Stimulated activated effector memory CD8-positive, alpha-beta T cell treated with anti-CD3 and anti-CD28 coated beads, Interleukin-12 subunit alpha, Interleukin-12 subunit beta, amount 100 ng/mL, for 72 hours (primary cell): ENCODE measurements around the gene STARD3NL.

Experiments
- ATAC-seq: fragments of 150-1000 bp; cut with Tn5 transposase; 2 replicates; pipeline ENCODE4 v1.10.0; 2021
- DNase-seq, 2 donors: peaks; one replicate each; pipeline ENCODE4 v3.0.0; 2021 to 2022; ENCODE audit warnings: low spot score in 2 of 2
- H3K27ac Mint-ChIP-seq: one replicate; pipeline ENCODE4 v1.8.0; 2022; ENCODE audit warnings: mild to moderate bottlenecking, mixed read lengths
- H3K36me3 Mint-ChIP-seq: one replicate; pipeline ENCODE4 v1.8.0; 2022; ENCODE audit warnings: mild to moderate bottlenecking, mixed read lengths
- H3K4me1 Mint-ChIP-seq: one replicate; pipeline ENCODE4 v1.8.0; 2022; ENCODE audit warnings: mixed read lengths
- H3K4me3 Mint-ChIP-seq: one replicate; pipeline ENCODE4 v1.8.0; 2022; ENCODE audit warnings: mild to moderate bottlenecking, mixed read lengths
- H3K9me3 Mint-ChIP-seq: one replicate; pipeline ENCODE4 v1.8.0; 2022; ENCODE audit warnings: mixed read lengths

Gene STARD3NL

GRCh38 chr7:38195804-38196595, 18.0 kb downstream of the STARD3NL start:
- H3K4me3 Mint-ChIP-seq = no peak overlapping the region
- H3K9me3 Mint-ChIP-seq = peaks cover 3% of the 10 kb centered on the region
- H3K27ac Mint-ChIP-seq = no peak overlapping the region
- no peak for DNase-seq
- peaks cover 54% of the 10 kb centered on the region for H3K4me1 Mint-ChIP-seq
- ATAC-seq = no peak
- peaks cover 6% of the 10 kb centered on the region for H3K36me3 Mint-ChIP-seq

DNA sequence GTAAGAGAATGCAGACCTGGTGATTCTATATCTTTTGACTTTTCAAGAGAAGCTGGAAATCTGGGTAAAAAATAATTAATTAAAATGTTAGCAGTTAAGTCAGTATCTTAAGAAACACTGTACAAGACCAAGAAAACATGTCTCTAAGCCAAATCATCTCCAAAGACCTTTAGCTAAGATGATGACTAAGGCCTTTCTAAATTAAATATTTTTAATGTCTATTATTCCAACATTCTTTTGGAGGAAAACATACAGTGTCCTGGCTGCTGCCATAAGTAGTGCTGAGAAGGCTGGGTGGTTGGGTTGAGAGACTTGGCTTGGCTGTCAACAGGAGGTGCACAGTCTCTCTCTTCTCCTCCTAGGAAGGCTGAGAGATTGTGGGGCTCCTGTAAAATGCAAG, 20.3 kb downstream of the STARD3NL start:
- ATAC-seq (no peak), DNase-seq (no peak)
- H3K27ac Mint-ChIP-seq = no peak overlapping the region
- H3K36me3 Mint-ChIP-seq = peaks cover 5% of the 10 kb centered on the region
- H3K4me3 Mint-ChIP-seq = no peak overlapping the region
- H3K4me1 Mint-ChIP-seq = peaks cover 33% of the 10 kb centered on the region
- no peaks in the 10 kb centered on the region for H3K9me3 Mint-ChIP-seq

DNA sequence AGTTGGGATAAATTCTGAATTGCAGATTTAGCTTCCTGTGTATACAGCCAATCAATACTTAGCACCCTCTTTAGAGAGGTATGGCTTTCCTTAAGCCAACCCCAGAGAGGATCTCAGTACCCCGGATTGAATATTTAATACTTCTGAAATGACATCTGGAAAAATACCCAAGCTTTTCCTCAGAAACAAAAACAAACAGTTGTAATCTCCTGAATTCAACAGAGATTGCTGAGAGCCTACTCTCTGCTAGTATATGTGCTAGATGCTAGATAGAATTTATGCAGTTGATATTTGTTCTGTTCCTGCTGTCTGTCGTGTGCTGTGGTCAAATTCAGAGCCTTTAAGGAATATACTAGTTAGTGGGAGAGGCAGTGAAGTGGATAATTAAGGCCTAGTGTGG, 21.1 kb downstream of the STARD3NL start:
- H3K4me1 Mint-ChIP-seq = peaks cover 31% of the 10 kb centered on the region
- no peak overlapping the region for H3K4me3 Mint-ChIP-seq
- DNase-seq (no peak), ATAC-seq (no peak)
- peak overlapping the region; percentile 45 for H3K27ac Mint-ChIP-seq
- H3K36me3 Mint-ChIP-seq = peaks cover 5% of the 10 kb centered on the region
- no peaks in the 10 kb centered on the region for H3K9me3 Mint-ChIP-seq

GRCh38 chr7:38199782-38200181, 21.7 kb downstream of the STARD3NL start:
- DNase-seq = no peak
- no peak overlapping the region for H3K4me3 Mint-ChIP-seq
- peaks cover 31% of the 10 kb centered on the region for H3K4me1 Mint-ChIP-seq
- H3K36me3 Mint-ChIP-seq = peaks cover 5% of the 10 kb centered on the region
- no peak overlapping the region for H3K27ac Mint-ChIP-seq
- no peak for ATAC-seq
- no peaks in the 10 kb centered on the region for H3K9me3 Mint-ChIP-seq

GRCh38 chr7:38206071-38206470, 28.0 kb downstream of the STARD3NL start:
- no peak for ATAC-seq
- Mint-ChIP-seq H3K27ac (no peak overlapping the region), H3K9me3 (no peaks in the 10 kb centered on the region), H3K36me3 (peaks cover 29% of the 10 kb centered on the region), H3K4me1 (peaks cover 9% of the 10 kb centered on the region), H3K4me3 (no peak overlapping the region)
- no peak for DNase-seq

DNA sequence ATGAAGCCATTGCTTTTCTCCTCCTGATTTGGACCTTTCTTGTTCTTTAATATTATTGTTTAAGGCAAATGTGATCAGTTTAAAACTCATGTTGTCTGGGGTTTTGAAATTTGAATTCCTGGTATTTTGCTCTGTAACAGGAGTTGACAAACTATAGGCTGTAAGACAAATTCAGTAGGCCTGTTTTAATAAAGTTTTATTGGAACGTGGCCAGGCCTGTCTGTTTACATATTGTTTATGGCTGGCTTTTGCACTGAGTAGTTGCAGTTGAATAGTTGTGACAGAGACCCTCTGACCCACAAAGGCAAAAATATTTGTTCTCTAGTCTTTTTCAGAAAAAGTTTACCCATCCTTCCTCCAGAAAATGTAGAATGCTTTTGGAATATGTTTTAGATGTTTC, 29.8 kb downstream of the STARD3NL start:
- ATAC-seq (no peak), DNase-seq (no peak)
- Mint-ChIP-seq H3K9me3 (no peaks in the 10 kb centered on the region), H3K27ac (no peak overlapping the region), H3K4me1 (peaks cover 24% of the 10 kb centered on the region), H3K36me3 (peaks cover 31% of the 10 kb centered on the region), H3K4me3 (no peak overlapping the region)

GRCh38 chr7:38211486-38211885, 33.4 kb downstream of the STARD3NL start:
- Mint-ChIP-seq H3K4me3 (no peak overlapping the region), H3K9me3 (no peaks in the 10 kb centered on the region), H3K27ac (peak overlapping the region; percentile 26), H3K36me3 (peaks cover 50% of the 10 kb centered on the region), H3K4me1 (peaks cover 30% of the 10 kb centered on the region)
- ATAC-seq (no peak), DNase-seq (no peak)

GRCh38 chr7:38211940-38212339, 33.9 kb downstream of the STARD3NL start:
- ATAC-seq (no peak), DNase-seq (no peak)
- Mint-ChIP-seq H3K4me1 (peaks cover 33% of the 10 kb centered on the region), H3K9me3 (no peaks in the 10 kb centered on the region), H3K27ac (peak overlapping the region; percentile 26), H3K4me3 (no peak overlapping the region), H3K36me3 (peaks cover 51% of the 10 kb centered on the region)

DNA sequence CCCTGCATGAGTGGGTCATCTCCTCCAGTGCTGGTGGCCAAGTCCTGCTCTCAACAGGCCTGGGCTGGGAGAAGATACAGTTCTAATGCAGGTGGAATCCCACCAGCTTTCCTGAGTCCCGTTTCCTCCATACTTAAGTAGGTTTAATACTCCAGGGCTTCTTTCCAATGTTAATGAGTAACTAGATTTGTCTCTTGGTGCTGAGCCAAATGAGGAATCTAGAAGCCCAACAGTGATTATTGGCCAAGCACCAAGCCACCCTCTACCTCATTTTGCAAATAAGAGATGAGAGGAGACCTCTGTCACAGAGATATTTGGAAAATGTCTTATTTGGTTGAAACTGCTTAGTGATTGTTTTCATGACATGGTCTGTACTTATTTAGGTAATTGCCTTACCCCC, 37.1 kb downstream of the STARD3NL start:
- peak overlapping the region; percentile 94 for H3K27ac Mint-ChIP-seq
- DNase-seq = no peak
- H3K4me3 Mint-ChIP-seq = no peak overlapping the region
- H3K4me1 Mint-ChIP-seq = peaks cover 60% of the 10 kb centered on the region
- H3K36me3 Mint-ChIP-seq = peaks cover 56% of the 10 kb centered on the region
- no peak for ATAC-seq
- no peaks in the 10 kb centered on the region for H3K9me3 Mint-ChIP-seq

- Mint-ChIP-seq H3K9me3 (no peaks in the 10 kb centered on the region), H3K27ac (peak overlapping the region; percentile 94), H3K4me3 (peak overlapping the region; percentile 69), H3K4me1 (peaks cover 68% of the 10 kb centered on the region), H3K36me3 (peaks cover 65% of the 10 kb centered on the region)
- ATAC-seq (peak; percentile 66), DNase-seq (peak; percentile 62 to 87)
These were observed 38.0 kb downstream of the STARD3NL start for GRCh38 chr7:38215735-38216670.

GRCh38 chr7:38217672-38218071, 39.6 kb downstream of the STARD3NL start:
- peak overlapping the region; percentile 94 for H3K27ac Mint-ChIP-seq
- H3K9me3 Mint-ChIP-seq = no peaks in the 10 kb centered on the region
- DNase-seq (no peak), ATAC-seq (peak; percentile 66)
- H3K4me3 Mint-ChIP-seq = peak overlapping the region; percentile 69
- H3K36me3 Mint-ChIP-seq = peaks cover 75% of the 10 kb centered on the region
- H3K4me1 Mint-ChIP-seq = peaks cover 70% of the 10 kb centered on the region

GRCh38 chr7:38220452-38220851, 42.4 kb downstream of the STARD3NL start:
- Mint-ChIP-seq H3K27ac (peak overlapping the region; percentile 94), H3K4me1 (peaks cover 93% of the 10 kb centered on the region), H3K9me3 (no peaks in the 10 kb centered on the region), H3K36me3 (peaks cover 83% of the 10 kb centered on the region), H3K4me3 (peak overlapping the region; percentile 69)
- no peak for DNase-seq
- ATAC-seq = peak; percentile 95

DNA sequence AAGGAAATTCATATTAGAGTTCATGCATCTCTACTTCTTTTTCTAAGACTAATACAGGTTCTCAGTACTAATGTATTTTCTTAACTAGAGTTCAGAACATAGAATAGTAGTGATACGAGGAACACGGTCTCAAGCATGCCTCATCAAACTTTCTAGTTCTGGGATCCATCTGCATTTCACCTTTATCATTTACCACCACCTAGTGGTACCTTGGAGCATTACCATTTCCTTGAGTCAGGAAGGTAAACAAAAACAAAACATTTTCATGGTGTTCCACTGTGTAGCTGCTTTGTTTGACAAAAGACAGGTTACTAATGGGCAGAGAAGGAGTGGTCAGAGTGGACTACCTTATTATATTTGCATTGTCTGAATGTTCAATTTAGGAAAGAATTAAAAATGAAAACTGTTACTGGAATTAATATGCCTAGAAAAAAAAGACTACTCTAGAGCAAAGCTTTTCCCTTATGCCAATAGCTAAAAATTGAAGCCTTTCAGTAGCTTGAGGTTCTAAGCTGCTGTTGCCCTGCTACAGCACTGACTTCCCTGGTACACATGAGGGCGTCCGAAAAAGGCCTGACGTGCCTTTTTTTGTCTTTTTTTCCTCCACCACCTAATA, 44.5 kb downstream of the STARD3NL start:
- H3K9me3 Mint-ChIP-seq = no peaks in the 10 kb centered on the region
- H3K4me3 Mint-ChIP-seq = peak overlapping the region; percentile 69
- H3K36me3 Mint-ChIP-seq = peaks cover 86% of the 10 kb centered on the region
- DNase-seq (no peak), ATAC-seq (peak; percentile 45)
- peaks cover 90% of the 10 kb centered on the region for H3K4me1 Mint-ChIP-seq
- peak overlapping the region; percentile 94 for H3K27ac Mint-ChIP-seq

GRCh38 chr7:38223306-38223705, 45.3 kb downstream of the STARD3NL start:
- no peaks in the 10 kb centered on the region for H3K9me3 Mint-ChIP-seq
- H3K27ac Mint-ChIP-seq = peak overlapping the region; percentile 94
- H3K36me3 Mint-ChIP-seq = peaks cover 86% of the 10 kb centered on the region
- peak overlapping the region; percentile 69 for H3K4me3 Mint-ChIP-seq
- peaks cover 88% of the 10 kb centered on the region for H3K4me1 Mint-ChIP-seq
- no peak for ATAC-seq
- no peak for DNase-seq

DNA sequence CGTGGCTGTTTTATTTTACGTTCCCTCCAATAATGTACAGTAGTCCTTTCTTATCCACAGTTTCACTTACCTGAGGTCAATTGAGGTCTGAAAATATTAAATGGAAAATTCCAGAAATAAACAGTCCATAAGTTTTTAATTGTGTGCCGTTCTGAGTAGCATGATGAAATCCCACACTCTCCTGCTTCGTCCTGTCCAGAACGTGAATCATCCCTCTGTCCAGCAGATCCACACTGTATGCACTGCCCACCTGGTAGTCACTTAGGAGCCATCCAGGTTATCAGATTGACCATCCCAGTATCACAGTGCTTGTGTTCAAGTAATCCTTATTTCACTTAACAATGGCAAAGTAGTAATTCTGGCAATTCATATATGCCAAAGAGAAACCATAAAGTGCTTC, 46.3 kb downstream of the STARD3NL start:
- no peak for DNase-seq
- H3K4me1 Mint-ChIP-seq = peaks cover 84% of the 10 kb centered on the region
- no peak for ATAC-seq
- peaks cover 86% of the 10 kb centered on the region for H3K36me3 Mint-ChIP-seq
- H3K9me3 Mint-ChIP-seq = no peaks in the 10 kb centered on the region
- peak overlapping the region; percentile 94 for H3K27ac Mint-ChIP-seq
- peak overlapping the region; percentile 69 for H3K4me3 Mint-ChIP-seq
